OCI-LY3 (cell line): Measurements from ENCODE around the gene TRIO.

Experiments used
- H2AFZ ChIP-seq: fragments of 200-600, 300-600 bp; shearing (Covaris generic); 2 replicates; pipeline ENCODE4 v1.6.0; 2014; ENCODE audit warnings: antibody characterized with exemption, low read depth, low read length
- H3K27ac ChIP-seq: fragments of 200-600, 300-600 bp; sonication (generic); 2 replicates; pipeline ENCODE4 v1.5.1; 2014; ENCODE audit warnings: mild to moderate bottlenecking, low read length, moderate library complexity, mixed read lengths
- H3K27me3 ChIP-seq: fragments of 200-600, 300-600 bp; sonication (generic); 2 replicates; pipeline ENCODE4 v1.6.1; 2014; ENCODE audit warnings: low read depth, low read length, mixed read lengths
- H3K36me3 ChIP-seq: fragments of 200-600, 300-600 bp; sonication (generic); replicated peaks from 2 replicates; pipeline ENCODE3; 2014; ENCODE audit warnings: low read depth, low read length, mixed read lengths
- H3K4me1 ChIP-seq: fragments of 300-600, 200-600 bp; sonication (generic); 2 replicates; pipeline ENCODE4 v1.6.1; 2014; ENCODE audit warnings: low read length, mixed read lengths
- H3K4me2 ChIP-seq: fragments of 200-600, 300-600 bp; sonication (generic); 2 replicates; pipeline ENCODE4 v1.6.1; 2014; ENCODE audit warnings: low read length, mixed read lengths
- H3K4me3 ChIP-seq: fragments of 300-600, 200-600 bp; sonication (generic); 2 replicates; pipeline ENCODE4 v1.5.1; 2014; ENCODE audit warnings: antibody characterized with exemption, mild to moderate bottlenecking, low read length, moderate library complexity
- H3K79me2 ChIP-seq: fragments of 300-600, 200-600 bp; shearing (Covaris generic); 2 replicates; pipeline ENCODE4 v1.6.1; 2014; ENCODE audit warnings: mild to moderate bottlenecking, low read length, mixed read lengths
- H3K9ac ChIP-seq: fragments of 300-600, 200-600 bp; shearing (Covaris generic); 2 replicates; pipeline ENCODE4 v1.6.0; 2014; ENCODE audit warnings: mild to moderate bottlenecking, low read length, moderate library complexity
- H3K9me3 ChIP-seq: fragments of 200-600, 300-600 bp; shearing (Covaris generic); 2 replicates; pipeline ENCODE4 v1.6.1; 2014; ENCODE audit warnings: low read length, mixed read lengths; ENCODE audit not compliant: insufficient read depth
- H4K20me1 ChIP-seq: fragments of 200-600, 300-600 bp; sonication (generic); 2 replicates; pipeline ENCODE4 v1.6.1; 2016; ENCODE audit warnings: low read length, mixed read lengths; ENCODE audit not compliant: insufficient read depth
- CTCF ChIP-seq: fragments of 200-600, 300-600 bp; sonication (generic); IDR thresholded peaks from 2 replicates; pipeline ENCODE4 v1.5.1; 2014; ENCODE audit warnings: antibody characterized with exemption, low read length, low read depth
- EZH2phosphoT487 ChIP-seq: fragments of 200-600 bp; shearing (Covaris generic); IDR thresholded peaks from 2 replicates; pipeline ENCODE4 v1.6.1; 2018; ENCODE audit warnings: antibody characterized with exemption, mixed run types, low read depth

TRIO gene

GRCh38 chr5:14399054-14399692, 256.0 kb downstream of the TRIO start:
- H3K27ac ChIP-seq: no peak overlapping the region
- no peaks in the 10 kb centered on the region for H3K36me3 ChIP-seq
- H3K4me1 ChIP-seq: no peaks in the 10 kb centered on the region
- no peaks in the 10 kb centered on the region for H3K9me3 ChIP-seq
- H2AFZ ChIP-seq: no peak overlapping the region
- H3K4me3 ChIP-seq: no peak overlapping the region
- H3K79me2 ChIP-seq: no peaks in the 10 kb centered on the region
- no peaks in the 10 kb centered on the region for H4K20me1 ChIP-seq
- H3K9ac ChIP-seq: no peak overlapping the region
- 0 out of 2 replicates have a peak, but pooled peaks cover 9% of the 10 kb centered on the region for H3K27me3 ChIP-seq
- no peak overlapping the region for H3K4me2 ChIP-seq
- peak; percentile 61 for TF ChIP-seq CTCF
- TF ChIP-seq EZH2phosphoT487: no peak

DNA sequence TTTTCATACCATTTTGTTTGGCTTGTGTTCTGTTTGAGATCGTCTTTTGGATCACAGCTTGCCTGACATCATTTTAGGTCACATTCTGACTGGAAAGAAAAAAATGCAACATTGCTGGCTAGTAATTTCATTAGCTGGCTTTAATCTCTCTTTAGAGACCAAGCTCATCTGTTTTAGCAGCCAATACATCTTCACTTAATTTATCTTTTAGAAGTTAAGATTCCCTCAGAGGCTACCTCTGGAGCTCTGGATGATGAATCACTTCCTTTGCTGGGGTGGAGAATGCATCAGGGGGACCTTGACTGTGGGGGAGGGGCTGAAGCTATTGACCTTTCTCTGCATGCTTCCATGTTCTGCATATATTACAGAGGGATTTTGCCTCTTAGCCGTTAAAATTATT, 256.9 kb downstream of the TRIO start:
- Histone ChIP-seq H3K9me3 (no peaks in the 10 kb centered on the region), H3K27ac (no peak overlapping the region), H3K4me3 (no peak overlapping the region), H3K79me2 (no peaks in the 10 kb centered on the region), H4K20me1 (no peaks in the 10 kb centered on the region), H3K4me1 (no peaks in the 10 kb centered on the region), H3K4me2 (no peak overlapping the region), H3K36me3 (no peaks in the 10 kb centered on the region), H3K27me3 (0 out of 2 replicates have a peak, but pooled peaks cover 9% of the 10 kb centered on the region), H2AFZ (no peak overlapping the region), H3K9ac (no peak overlapping the region)
- TF ChIP-seq CTCF (no peak), EZH2phosphoT487 (no peak)

DNA sequence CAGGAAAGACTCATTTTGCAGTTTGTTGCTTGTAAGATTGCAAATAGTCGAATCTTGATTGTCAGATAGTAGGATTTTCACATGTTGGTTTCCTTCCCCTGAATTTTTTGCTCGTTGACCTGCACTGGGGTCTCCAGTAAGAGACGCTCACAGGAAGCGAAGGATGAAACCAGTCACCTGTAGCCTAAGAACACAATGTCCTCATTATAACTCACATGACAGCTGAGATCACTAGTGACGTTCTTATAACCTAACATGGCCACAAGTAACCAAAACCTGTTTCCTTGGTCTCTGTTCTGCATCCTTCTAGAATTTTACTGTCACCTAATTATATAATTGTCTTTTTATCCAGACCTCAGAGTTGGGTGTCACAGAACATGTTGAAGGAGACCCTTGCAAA, 257.5 kb downstream of the TRIO start:
- no peak overlapping the region for H3K9ac ChIP-seq
- no peaks in the 10 kb centered on the region for H3K4me1 ChIP-seq
- H3K27ac ChIP-seq: no peak overlapping the region
- H2AFZ ChIP-seq: no peak overlapping the region
- no peaks in the 10 kb centered on the region for H3K36me3 ChIP-seq
- no peaks in the 10 kb centered on the region for H3K9me3 ChIP-seq
- no peak overlapping the region for H3K4me3 ChIP-seq
- H3K27me3 ChIP-seq: 0 out of 2 replicates have a peak, but pooled peaks cover 9% of the 10 kb centered on the region
- H3K4me2 ChIP-seq: no peak overlapping the region
- no peaks in the 10 kb centered on the region for H3K79me2 ChIP-seq
- no peaks in the 10 kb centered on the region for H4K20me1 ChIP-seq
- TF ChIP-seq CTCF (no peak), EZH2phosphoT487 (no peak)

DNA sequence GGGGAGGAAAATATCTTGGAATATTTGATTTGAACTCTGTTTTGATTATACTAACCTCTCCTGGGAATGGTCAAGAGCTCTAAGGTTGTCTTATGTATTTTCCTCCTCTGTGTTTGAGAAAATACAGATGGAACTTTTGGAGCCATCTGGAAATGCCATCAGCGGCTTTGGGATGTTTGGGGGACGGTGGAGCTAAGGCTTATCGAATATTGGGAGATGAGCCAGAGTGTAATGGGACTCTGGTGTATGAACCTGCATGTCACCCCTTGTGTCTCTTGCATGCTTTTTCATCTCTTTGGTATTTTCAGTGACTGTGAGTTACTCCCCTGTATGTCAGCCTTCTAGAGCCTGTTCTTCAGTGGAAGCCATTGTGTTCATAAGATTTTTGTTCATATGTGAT, 258.5 kb downstream of the TRIO start:
- H3K4me1 ChIP-seq: no peaks in the 10 kb centered on the region

More for the DNA sequence above, 258.5 kb downstream of the TRIO start:
- Histone ChIP-seq H4K20me1 (no peaks in the 10 kb centered on the region), H3K36me3 (no peaks in the 10 kb centered on the region), H3K27ac (no peak overlapping the region), H3K9me3 (no peaks in the 10 kb centered on the region), H3K9ac (no peak overlapping the region), H3K4me3 (no peak overlapping the region), H3K4me2 (no peak overlapping the region), H2AFZ (no peak overlapping the region), H3K27me3 (0 out of 2 replicates have a peak, but pooled peaks cover 9% of the 10 kb centered on the region), H3K79me2 (no peaks in the 10 kb centered on the region)
- no peak for TF ChIP-seq CTCF
